NOMO-1 treated with DMSO at 0.1 percent for 48 hours (cell line): ENCODE results near the gene CRTC1.

Source experiments
- DNase-seq: peaks from one replicate; lab custom pipeline; 2025; ENCODE audit not compliant: unreplicated experiment; lab: John Stamatoyannopoulos, UW

CRTC1 gene

DNA sequence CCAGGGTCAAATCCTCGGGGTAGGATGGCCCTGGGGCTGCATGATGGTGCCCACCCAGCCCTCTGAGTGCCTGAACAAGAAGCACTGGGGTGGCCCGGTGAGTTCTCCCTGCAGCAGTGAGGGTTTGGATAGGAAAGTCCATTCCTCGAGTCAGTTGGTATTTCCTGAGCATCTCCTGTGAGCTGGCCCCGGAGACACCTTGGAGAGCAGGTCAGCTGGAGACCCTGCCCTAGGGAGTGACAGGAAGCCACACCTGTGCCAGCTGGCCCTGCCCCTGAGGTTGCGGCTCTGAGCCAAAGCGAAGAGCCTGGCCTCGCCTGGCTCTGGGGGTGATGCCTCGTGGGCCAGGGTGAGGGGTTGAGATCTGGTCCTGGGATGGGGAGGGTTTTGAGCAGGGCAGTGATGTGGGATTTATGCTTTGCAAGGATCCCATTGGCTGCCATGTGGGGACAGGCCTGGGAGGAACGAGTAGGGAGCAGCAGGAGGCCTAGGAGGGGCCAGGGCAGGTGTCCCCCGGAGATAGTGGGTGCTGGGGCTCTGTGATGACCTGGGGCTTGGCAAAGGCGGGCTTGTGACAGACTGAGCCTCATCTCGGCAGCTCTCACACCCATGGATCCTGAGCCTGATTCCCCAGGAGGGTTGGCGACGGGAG is 16.0 kb downstream of the CRTC1 start:
- DNase-seq: no peak

GRCh38 chr19:18700501-18701249 is 17.2 kb downstream of the CRTC1 start:
- DNase-seq: no peak

GRCh38 chr19:18701250-18701608 is 17.7 kb downstream of the CRTC1 start:
- DNase-seq: no peak

DNA sequence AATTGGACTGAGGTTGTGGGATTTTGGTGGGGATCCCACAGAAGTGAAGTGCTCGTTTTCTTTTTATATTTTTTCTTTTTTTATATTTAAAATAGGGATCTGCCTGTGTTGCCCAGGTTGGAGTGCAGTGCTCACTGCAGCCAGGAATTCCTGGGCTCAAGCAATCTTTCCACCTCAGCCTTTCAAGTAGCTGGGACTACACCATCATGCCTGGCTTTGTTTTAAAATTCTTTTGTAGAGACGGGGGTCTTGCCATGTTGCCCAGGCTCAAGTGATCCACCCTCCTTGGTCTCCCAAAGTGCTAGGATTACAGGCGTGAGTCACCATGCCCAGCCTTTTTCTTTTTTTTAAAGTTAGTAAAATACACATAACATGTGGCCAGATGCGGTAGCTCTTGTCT is 20.6 kb downstream of the CRTC1 start:
- DNase-seq: no peak

DNA sequence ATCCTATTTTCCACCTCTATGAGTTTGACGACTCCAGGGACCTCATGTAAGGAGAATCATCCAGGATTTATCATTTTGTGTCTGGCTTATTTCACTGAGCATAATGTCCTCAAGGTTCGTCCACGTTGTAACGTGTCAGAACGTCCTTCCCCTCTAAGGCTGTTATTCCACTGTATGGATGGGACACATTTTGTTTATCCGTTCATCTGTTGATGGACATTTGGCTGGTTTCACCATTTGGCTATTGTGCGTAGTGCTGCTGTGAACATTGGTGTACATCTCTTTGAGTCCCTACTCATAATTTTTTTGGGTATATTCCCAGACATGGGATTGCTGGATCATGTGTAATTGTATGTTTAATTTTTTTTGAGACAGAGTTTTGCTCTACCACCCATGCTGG is 21.5 kb downstream of the CRTC1 start:
- DNase-seq: no peak

DNA sequence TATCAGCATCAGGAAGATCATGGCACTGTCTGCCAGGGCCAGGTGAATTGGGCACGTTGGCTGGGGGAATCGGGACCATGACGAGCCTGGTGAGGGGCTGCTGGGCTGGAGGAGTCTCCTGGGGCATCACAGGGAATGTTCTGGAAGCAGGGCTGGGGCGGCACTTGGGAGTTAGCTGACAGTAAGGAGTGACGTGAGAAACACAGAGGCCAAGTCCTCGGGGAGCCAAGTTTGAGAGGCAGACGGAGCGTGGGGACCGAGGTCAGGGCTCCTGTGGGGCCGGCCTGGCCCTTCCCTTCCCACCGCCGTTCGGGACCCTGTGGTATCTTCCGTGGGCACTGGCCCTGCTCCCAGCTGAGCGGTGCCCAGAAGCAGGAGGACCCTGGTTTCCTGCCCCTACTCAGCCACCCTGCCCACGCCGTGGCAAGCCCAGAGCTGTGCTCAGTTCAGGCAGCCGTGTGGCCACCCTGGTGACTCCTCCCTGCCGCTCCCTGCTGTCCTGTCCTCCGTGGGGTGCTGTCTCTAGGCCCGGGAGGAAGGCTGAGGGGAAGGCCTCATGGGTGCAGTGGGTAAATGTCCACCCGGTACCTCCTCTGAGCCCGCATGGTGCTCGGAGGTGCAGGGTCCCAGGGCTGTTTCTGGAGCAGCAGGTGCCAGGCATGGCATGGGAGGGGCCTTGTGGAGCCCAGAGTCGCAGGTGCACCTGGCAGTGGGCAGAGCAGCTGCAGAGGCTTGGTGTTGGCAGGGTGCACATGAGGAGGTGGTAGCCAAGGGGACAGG is 25.2 kb downstream of the CRTC1 start:
- DNase-seq: no peak

DNA sequence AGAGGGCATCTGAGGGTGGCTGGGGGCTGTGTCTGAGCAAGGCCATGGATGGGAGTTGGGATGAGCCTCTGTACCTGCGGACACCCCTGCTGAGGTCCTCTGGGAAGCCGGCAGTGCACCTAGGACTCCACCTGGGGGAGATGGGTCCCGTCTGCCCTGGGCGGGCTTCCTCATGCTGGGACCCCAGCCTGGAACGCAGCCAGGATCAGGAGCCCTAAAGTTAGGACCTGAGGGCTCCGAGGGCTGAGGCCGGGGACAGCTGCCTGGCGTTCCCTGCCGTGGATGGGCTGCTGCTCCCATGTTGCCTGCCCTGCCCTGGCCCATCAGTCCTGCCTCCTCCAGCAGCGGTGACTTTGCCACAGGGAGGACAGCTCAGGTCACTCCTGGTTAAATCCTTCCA is 26.1 kb downstream of the CRTC1 start:
- no peak for DNase-seq

DNA sequence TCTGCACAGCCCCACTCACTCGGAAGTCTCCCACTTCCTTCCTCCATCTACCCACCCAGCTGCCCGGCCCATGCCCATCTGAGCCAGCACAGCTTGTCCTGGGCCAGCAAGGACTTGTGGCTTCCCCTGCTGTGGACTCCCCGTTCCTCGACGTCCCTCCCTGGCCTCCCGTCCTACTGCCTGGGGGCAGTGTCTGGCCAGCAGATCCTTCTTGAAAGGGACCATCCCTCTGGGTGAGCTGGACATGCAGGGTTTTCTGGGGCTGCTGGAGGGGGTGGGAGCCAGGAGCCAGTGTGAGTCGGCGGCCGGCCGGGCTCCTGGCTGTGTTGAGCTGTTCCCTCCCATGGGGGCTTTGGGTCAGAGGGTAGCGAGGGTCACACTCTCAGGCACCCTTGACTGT is 26.7 kb downstream of the CRTC1 start:
- DNase-seq: no peak

DNA sequence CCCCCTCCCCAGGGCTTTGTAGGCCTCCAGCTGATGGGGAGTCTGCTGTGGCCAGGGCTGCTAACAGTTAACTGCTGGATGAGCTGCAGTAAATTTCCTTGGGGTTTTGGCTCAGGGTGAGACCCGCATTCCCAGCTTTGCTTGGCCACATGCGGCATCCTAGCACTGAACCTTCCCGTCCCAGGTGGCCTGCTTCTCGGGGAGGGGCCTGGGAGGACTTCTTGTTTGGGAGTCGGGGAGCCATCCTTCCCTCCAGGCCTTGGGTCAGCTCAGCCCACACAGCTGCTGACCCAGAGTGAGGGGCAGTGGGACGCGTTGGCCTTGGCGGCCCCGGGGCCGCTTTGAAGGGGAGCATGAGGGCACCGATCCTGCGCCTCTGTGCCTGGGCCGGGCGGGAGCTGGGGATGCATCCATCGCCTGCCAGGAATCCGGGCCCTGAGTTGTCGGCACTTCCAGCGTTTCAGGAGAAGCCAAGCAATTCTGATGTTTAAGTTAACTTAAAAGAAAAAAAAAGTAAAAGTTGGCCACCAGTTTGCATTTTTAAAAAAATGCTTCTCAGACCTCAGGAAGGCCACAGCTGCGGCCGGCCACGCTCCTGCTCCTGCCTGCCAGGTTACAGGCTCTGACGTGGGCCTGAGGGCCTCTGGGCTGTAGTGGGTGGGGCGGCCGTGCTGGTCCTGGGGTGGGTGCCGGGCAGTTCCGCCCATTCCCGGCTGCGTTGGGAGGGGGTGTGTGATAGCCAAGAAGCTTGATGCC is 27.7 kb downstream of the CRTC1 start:
- DNase-seq: no peak

GRCh38 chr19:18711893-18712292 is 28.4 kb downstream of the CRTC1 start:
- no peak for DNase-seq

GRCh38 chr19:18712981-18713380 is 29.5 kb downstream of the CRTC1 start:
- DNase-seq: no peak

DNA sequence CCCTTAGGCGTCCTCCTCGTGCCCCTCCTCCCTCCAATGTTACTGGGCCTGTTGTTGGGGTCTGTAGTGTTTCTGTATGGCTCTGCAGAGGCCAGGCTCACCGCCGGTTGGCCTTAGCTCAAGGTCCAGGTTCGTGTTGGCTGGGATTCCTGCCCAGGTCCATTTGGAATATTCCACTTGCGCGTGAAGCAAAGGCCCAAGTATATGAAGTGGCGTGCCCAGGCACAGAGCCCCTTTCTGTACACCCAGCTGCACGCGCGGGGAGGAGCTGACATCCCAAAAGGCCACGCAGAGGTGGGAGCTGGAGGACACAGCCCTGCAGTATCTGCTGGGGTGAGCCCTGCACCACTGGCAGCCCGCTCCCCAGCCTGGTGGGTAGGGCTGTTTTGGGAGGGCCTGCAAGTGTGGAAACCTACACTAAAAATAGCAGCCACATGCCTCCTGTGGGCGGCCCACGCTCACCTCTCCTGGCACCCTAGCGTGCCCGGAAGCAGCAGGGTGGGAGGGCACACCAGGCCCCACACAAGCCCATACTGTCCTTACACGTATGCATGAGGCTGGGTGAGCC is 30.2 kb downstream of the CRTC1 start:
- DNase-seq: no peak

GRCh38 chr19:18715416-18715815 is 31.9 kb downstream of the CRTC1 start:
- no peak for DNase-seq

DNA sequence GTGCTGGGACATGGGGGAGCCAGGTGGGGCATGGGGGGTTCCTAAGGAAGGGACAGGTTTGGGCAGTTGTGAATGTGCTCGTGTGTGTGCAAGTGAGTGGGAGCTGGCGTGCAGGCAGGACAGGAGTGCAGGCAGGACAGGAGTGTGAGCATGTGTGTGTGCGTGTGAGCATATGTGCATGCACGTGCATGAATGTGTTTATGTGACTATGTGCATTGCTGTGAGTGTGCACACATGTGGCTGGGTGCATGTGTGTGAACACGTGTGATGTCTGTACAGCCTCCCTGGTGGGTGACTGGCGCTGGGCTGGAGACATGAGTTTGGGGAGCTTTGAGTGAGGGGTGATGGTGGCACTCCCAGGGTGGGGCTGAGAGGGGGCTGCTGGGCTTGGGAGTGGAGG is 33.4 kb downstream of the CRTC1 start:
- no peak for DNase-seq

DNA sequence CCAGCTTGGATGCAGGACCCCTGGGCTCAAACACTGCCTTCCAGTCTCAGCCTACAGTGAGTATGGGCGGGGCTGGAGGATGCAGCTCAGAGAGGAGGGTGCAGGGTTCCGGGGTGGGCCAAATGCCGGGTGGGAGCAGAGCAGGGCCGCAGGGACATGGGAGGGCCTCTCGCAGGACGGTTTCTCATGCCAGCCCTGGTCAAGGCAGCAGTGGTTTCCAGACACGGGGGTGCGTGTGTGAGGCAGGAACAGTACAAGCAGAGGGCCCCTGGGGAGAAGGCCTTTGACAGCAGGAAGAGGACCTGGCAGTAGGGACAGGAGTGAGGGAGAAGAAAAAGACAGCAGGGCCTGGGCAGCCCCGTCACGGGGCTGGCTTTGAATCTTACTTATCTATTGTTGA is 34.1 kb downstream of the CRTC1 start:
- no peak for DNase-seq

DNA sequence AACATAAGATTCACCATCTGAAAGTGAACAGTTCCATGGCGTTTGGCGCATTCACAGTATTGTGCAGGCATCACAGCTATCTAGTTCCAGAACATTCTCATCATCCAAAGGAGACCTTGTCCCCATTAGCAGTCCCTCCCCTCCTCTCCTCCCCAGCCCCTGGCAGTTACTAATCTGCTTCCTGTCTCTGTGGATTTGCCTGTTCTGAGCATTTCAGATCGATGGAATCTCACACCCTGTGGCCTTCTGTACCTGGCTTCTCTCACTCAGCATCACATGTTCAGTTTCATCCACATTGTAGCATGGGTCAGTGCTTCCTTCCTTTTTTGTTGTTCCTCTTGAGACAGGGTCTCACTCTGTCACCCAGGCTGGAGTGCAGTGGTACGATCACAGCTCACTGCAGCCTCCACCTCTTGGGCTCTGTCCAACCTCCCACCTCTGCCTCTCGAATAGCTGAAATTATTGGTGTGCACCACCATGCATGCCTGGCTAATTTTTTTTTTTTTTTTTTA is 34.6 kb downstream of the CRTC1 start:
- DNase-seq: no peak

DNA sequence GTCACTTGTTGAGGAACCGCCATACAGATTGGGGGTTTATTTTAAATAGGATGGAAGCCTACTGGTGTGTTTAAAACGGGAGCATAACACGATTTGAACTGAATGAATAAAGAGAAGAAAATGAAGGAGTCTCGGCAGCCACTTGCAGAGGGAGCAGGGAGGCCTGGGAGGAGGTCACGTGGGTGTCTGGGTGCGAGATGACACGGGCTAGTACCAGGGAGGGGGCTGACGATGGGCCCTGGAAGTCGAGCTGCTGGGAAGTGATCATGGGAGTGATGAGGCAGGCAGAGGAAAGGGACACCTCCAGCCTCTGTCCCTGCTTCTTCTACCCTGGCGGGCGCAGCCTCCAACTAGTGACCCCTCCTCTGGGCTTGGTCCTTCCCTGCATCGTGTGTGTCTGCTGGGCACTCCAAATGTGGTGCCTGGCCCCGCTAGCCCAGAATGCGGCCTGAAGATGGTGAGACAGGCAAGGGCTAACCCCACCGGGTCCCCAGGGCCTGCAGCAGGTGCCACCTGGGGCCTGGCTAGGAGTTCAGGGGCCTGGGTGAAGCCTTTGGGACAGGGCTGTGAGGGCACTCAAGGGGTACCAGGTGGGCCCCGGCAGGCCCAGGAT is 35.5 kb downstream of the CRTC1 start:
- no peak for DNase-seq

DNA sequence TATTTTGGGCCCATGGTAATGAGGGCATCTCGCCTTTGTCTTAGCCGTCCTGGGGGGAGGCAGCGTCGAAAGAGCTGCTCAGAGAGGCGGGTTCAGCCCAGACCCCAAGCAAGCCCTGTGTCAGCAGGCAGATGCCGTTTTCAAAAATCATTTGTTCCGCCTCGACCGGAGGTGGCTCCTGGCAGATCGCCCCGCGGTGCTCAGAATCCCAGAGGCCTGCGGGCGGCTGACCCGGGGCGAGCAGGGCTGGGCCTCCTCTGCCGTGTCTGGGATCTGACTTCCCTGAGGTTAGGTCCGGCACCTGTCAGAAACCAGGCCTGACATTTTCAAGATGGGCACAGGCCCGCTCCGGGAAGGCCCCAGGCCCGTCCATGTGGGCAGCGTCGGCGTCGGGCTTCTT is 36.1 kb downstream of the CRTC1 start:
- no peak for DNase-seq

GRCh38 chr19:18723871-18724377 is 40.4 kb downstream of the CRTC1 start:
- no peak for DNase-seq
